Glomerular endothelial cell (primary cell): ENCODE data around the gene SSC5D. TPM values are rescaled to one million over a fixed set of nuclear protein-coding genes. Genes with fewer than 3 reads are reported as not detected.
"Not testable (repeated sequence)": the region's sequence is repeated elsewhere in the genome, so short reads cannot be mapped to it uniquely, and the experiment has no call there.

ENCODE experiments used
- DNase-seq: peaks from one replicate; pipeline ENCODE4 v3.0.0-alpha.2; 2011; ENCODE audit warnings: low read depth, low spot score; ENCODE audit errors: extremely low read depth
- total RNA-seq: library from RNA; depleted of rRNA; stranded (reverse); fragments of >200 nt; gene quantifications from 2 replicates; pipeline ENCODE4 v1.2.3, GENCODE V29; 2015

SSC5D gene
- 2.4 and 2.9 TPM in 2 replicates for total RNA-seq

DNA sequence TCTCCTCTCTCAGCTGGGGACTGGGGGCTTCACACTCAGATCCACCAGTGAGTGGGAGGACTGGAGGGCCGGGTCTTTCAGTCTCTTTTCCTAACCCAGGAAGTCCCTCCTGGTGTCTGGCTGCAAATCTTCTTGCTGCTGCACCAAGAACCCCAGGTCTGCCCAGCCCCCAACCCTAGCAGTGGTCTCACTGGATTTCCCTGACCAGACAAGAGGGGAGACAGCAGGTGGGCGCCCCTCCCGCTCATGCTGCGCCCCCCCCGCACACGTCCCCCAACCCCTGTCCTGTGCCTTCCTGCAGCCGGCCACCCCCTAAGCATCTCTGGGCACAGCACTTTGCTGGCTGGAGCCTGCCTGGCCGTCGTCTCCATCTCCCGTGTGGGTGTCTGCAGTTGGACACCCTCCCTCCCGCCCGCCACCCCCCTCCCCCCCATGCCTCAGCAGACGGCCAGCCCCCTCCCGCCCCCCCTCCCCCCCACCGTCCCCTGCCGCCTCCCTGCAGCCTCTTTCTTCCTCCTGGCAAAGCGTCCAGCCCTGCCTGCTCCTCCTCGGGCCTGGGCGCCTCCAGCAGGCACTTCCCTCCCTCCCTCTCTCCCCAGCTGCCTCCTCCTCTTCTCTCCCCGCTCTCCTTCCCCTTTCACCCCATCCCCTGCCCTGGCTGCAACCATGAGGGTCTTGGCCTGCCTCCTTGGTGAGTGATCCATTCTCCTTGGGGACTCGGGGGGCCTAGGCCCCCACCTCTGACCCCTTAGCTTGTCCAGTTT lies at the start of gene SSC5D:
TSS of gene SSC5D (plus strand) at position 513 of the 764 bp plus-strand sequence. CDS start at position 667, 154 bp downstream.
- DNase-seq, result no peak

GRCh38 chr19:55439052-55439451 lies 49.2 kb upstream of the SSC5D start:
- no peak for DNase-seq

DNA sequence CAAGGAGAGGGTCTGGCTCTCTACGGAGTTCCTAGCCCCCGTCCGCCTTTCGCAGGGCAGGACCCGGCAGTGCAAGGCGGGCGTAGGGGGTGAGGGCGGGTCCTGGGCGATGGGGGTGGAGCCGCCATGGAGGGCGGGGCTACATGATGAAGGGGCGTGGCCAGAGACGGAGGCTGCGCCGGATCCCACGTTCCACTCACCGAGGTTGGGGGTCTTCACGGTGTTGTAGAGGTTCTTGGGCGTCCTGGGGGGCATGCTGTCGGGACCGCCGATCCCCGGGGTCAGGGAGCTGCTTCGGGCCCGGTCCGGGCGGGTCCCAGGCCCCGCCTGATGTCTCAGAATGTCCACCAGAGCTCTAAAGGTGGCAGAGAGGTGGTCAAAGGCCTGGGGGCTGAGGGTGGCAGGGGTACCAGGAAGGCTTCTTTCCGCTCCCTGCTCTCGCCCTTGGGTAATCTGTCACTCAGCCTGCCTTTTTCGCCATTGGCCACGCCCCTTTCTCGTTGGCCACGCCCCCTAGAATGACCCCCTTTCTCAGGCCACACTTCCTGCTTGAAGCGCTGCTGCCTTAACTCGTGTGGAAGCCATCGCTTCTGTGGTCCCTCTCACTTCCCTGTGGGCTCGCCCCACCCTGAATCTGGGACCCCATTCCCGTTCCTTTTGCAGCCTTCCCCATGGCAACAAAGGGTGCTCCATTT lies 47.7 kb upstream of the SSC5D start:
- no peak for DNase-seq

- DNase-seq, result no peak
These were observed 46.9 kb upstream of the SSC5D start for GRCh38 chr19:55441319-55441691.

GRCh38 chr19:55441692-55442321 lies 46.4 kb upstream of the SSC5D start:
- DNase-seq, result no peak

DNA sequence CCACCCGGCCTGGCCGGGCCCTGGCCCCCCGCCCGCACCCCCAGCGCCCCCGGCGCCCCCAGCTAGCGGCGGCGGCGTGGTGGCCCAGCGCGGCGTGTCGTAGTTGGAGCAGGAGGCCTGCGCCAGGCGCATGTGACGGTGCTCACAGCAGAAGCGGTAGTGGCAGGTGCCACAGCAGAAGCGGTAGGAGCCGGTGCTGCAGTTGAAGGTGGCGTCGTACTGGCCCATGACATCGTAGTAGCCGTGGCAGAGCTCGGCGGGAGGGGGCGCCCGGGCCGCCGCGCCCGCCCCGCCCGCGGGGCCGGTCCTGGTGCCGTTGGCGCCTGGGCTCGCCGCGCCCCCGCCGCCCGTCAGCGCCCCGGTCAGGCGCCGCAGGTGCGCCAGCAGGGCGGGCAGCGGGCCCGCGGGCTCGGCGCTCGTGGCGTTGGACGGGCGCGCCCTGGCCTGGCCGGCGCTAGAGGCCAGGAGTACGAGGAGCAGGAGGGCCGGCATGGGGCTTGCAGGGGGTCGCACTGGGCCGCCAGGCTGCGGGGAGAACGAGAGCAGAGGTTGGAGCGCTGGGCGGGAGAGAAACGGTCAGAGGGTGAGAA lies 45.8 kb upstream of the SSC5D start:
- DNase-seq, result no peak

DNA sequence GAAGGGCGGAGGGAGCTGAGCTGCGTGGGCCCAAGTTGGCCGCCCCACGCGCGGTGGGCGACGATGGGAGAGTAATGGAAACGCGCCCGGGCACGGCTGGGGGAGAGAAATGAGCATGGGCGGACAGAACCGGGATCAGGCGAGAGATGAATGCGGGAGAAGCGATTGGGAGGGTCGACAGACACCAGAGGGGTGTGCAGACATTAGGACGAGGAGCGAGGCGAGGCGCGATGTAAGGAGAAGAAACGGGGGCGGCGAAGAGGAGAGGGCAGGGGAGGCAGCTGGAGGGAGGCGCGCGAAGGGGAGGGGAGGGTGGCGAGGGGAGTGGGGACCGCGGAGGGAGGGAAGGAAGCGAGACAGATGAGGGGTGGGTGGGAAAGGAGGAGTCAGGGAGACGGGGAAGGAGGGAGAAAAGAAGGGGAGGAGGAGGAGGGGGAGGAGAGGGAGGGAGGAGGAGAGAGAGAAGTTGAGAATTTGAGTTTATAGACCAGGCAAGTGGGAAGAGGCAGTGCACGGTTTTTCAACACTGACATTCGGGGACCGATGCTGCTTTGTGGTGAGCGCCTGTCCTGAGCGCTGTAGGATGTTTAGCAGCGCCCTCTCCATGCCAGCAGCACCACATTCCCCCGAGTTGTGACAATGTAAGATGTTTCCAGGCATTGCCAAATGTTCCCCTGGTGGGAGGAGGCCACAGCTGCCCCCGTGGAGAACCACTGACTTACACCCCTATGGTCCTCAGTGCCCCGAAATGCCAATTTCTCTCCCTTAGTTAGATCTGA lies 45.0 kb upstream of the SSC5D start, which contains the start of gene SHISA7:
TSS of gene SHISA7 (minus strand) at position 256 of the 779 bp plus-strand sequence. CDS start 437 bp downstream, outside the sequence.
- DNase-seq, result no peak

- DNase-seq, result no peak
These were observed 44.3 kb upstream of the SSC5D start for GRCh38 chr19:55443824-55444480.

DNA sequence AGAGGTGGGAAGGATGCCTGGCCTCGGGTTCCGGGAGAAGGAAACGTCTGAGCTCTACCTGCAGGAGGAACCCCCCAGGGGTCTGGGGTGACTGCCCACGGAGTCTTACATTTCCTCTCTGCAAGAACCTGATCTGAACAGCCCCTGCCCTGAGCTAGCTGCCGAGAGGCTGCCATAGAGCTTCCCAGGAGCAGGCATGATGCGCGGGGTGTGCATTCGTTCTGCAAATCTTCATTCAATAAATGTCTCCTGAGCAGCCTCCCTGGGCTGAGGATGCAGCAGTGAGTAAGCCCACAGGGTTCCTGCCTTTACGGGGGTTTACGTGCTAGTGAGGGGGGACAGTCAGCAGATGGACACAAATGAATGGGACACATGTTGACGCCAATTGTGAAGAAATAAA lies 43.6 kb upstream of the SSC5D start:
- no peak for DNase-seq

- DNase-seq, result no peak
These were observed 42.2 kb upstream of the SSC5D start for GRCh38 chr19:55446060-55446459.

DNA sequence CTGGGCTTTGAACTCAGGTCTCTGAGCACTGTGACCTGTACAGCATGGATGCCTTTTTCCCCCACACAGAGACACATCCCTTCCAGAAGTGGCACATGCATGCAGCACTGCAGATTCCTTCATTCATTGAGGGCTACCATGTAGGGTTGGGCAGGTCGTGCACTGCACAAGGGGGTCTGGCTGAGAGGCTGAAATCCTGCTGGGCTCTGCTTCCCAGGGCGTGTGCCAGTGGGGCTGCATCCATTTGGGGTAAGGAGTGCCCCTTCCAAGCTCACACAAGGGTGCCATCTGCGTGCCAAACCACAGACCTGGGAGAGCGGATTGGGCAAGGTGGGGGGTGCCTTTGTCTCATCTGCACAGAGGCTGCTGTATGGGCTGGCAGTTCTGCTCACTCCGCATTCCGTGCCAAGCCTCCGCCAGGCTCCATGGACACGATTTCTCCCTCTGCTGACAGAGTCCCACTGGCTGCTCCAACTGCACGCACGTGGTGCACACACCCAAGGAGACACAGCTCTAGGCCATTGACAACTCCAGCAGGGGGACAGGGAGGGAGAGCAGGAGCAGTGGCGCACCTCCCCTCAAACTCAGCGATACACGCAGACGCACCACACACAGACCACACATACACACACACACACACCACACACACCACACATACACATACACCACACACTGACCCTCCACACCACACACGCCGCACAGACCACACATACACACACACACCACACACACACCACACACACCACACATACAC lies 40.6 kb upstream of the SSC5D start:
- DNase-seq, result no peak

DNA sequence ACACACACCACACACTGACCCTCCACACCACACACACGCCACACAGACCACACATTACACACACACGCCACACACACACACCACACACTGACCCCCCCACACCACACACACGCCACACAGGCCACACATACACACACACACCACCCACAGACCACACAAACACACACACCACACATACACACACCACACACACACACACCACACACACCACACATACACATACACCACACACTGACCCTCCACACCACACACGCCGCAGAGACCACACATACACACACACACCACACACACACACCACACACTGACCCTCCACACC lies 40.1 kb upstream of the SSC5D start:
- DNase-seq, result not testable (repeated sequence)

DNA sequence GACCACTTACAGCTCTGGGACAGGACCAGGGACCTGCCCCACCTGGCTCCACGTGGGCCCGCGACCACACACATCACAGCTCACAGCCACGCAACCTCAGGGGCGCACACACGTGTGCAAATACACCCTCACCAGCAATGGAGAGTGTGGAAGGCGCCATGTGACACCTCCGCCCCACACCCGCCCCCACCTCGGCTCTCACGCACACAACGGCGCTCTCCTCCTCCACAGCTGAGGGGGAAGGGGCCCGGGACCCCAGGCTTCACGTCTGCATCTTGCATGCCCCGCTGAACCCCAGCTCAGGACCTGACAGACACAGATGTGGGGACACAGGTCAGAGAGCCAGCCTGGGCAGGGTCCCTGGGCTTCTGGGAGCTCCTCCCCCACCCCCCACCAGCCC lies 38.8 kb upstream of the SSC5D start:
- DNase-seq, result no peak

GRCh38 chr19:55451163-55451964 lies 36.9 kb upstream of the SSC5D start:
- no peak for DNase-seq

- DNase-seq, result no peak
These were observed 36.1 kb upstream of the SSC5D start for GRCh38 chr19:55451965-55452748.

DNA sequence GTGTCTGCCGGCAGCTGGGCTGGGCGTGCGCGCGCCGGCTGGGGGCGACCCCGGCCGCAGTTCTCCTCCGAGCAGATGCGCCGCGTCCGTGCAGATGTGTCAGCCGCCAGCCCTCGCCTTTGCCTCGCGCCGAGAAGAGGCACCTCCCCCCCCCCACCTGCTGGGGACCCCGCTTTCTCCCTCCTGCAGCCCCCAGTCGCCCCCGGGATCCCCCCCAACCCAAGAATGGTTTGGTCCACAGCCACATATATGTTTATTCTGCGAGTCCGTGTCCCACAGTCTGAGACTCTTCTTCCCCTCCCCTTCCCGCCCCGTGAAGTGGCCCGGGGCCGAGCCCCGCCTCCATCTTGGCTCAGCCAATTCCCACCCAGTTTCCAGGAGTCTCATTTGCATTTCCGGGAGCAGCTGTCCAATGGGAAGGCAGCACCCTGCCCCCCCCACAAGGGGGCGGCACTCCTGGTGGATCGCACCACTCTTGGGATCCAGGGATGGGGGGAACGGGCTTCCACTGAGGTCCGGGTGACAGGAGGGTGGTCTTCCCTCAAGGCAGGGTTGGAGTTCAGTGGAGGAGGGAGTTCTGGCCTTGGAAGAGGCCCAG lies 35.4 kb upstream of the SSC5D start:
- DNase-seq, result no peak

DNA sequence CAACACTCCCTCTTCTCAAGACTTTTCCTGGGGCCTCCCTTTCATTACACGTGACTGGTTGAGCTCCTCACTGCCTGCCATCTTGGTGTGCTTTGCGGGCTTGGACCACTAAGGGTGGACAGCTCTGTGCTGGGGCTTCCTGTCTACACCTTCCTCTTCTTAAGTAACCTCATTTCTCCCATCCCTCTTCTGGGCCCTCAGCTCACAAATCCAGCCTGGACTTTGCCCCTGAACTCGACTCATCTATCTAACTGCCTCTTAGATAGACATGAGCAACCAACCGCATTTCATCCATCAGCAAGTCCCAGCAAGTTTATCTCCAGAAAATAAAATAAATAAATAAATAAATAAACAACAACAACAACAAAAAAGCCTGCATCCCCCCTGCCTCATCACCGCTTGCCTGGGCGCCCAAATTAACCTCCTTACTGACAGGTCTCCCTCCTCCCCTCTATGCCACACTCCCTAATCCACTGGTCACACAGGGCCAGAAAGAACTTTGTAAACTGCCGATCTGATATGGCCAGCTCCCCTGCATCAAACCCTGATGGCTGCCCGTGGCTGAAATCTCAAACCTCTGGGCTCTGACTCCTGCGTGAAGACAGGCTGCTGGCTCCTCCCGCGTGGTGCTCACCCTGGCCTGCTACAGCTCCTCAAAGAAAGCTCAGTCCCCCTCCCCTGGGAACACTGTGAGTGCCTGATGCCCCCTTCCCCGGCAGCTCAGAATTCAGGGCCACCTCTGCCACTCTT lies 34.5 kb upstream of the SSC5D start:
- DNase-seq, result no peak
